ENCODE data around the gene TMEM8B.
"Not testable (repeated sequence)": the region's sequence is repeated elsewhere in the genome, so short reads cannot be mapped to it uniquely, and the experiment has no call there.

Gene TMEM8B

GRCh38 chr9:35911690-35912089, 82.7 kb downstream of the TMEM8B start:
- Histone ChIP-seq H3K27me3 (ENCODE audit: insufficient read depth, low read depth) (no peaks in the 10 kb centered on the region), H3K27ac (no peak overlapping the region), H3K9ac (no peak overlapping the region), H2AFZ (ENCODE audit: low read depth) (no peak overlapping the region), H3K4me3 (IDR thresholded peaks at IDR 0.05; ENCODE audit: insufficient read depth, low read depth, low read length) (no peak overlapping the region), H3K36me3 (ENCODE audit: insufficient read depth) (no peaks in the 10 kb centered on the region), H3K4me2 (no peak overlapping the region), H4K20me1 (ENCODE audit: insufficient read depth) (no peaks in the 10 kb centered on the region), H3K79me2 (ENCODE audit: insufficient read depth, low read depth) (no peaks in the 10 kb centered on the region), H3K4me1 (ENCODE audit: low read depth, poor library complexity, severe bottlenecking) (peaks cover 13% of the 10 kb centered on the region)
- TF ChIP-seq CTCF (conservative IDR thresholded peaks at IDR 0.05; ENCODE audit: low read depth, low read length) = no peak

DNA sequence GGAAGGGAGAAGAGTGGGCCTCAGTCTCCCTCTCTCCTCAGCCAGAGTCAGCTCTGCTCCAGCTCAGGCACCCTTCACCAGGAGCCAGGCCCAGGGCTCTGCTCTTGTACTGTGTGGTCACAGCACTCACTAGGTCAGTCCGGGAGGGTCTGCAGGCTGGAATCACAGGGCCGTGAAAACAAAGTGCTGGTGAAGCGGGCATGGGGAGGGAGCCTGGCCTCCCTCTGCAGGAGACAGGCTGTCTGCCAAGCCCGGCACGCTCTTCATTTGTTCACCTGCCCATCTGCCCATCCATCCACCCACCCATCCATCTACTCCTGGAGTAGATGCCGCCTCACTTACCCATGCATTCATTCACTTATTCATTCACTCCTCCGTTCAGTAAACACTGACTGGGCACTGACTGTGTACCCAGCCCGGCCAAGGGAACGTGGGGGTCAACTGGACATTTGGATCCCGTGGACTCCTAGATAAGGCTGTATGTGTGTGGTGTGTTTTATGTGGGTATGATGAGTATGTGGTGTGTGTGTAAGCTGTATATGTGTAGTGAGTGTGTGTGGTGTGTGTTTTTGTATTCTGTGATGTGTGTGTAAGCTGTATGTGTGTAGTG, 83.9 kb downstream of the TMEM8B start:
- Histone ChIP-seq H3K9ac (no peak overlapping the region), H3K4me3 (IDR thresholded peaks at IDR 0.05; ENCODE audit: insufficient read depth, low read depth, low read length) (no peak overlapping the region), H3K27me3 (ENCODE audit: insufficient read depth, low read depth) (no peaks in the 10 kb centered on the region), H3K79me2 (ENCODE audit: insufficient read depth, low read depth) (no peaks in the 10 kb centered on the region), H3K4me2 (no peak overlapping the region), H4K20me1 (ENCODE audit: insufficient read depth) (no peaks in the 10 kb centered on the region), H3K4me1 (ENCODE audit: low read depth, poor library complexity, severe bottlenecking) (peaks cover 13% of the 10 kb centered on the region), H3K36me3 (ENCODE audit: insufficient read depth) (no peaks in the 10 kb centered on the region), H2AFZ (ENCODE audit: low read depth) (no peak overlapping the region), H3K27ac (no peak overlapping the region)
- TF ChIP-seq CTCF (conservative IDR thresholded peaks at IDR 0.05; ENCODE audit: low read depth, low read length) = no peak

DNA sequence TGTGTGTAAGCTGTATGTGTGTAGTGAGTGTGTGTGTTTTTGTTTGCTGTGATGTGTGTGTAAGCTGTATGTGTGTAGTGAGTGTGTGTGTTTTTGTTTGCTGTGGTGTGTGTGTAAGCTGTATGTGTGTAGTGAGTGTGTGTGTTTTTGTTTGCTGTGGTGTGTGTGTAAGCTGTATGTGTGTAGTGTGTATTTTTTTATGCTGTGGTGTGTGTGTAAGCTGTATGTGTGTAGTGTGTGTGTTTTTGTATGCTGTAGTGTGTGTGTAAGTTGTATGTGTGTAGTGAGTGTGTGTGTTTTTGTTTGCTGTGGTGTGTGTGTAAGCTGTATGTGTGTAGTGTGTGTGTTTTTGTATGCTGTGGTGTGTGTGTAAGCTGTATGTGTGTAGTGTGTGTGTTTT, 84.4 kb downstream of the TMEM8B start:
- H3K27me3 ChIP-seq (ENCODE audit: insufficient read depth, low read depth); H3K27ac ChIP-seq; H3K79me2 ChIP-seq (ENCODE audit: insufficient read depth, low read depth); H2AFZ ChIP-seq (ENCODE audit: low read depth); H4K20me1 ChIP-seq (ENCODE audit: insufficient read depth); H3K4me3 ChIP-seq (IDR thresholded peaks at IDR 0.05; ENCODE audit: insufficient read depth, low read depth, low read length); H3K9ac ChIP-seq; H3K36me3 ChIP-seq (ENCODE audit: insufficient read depth); H3K4me2 ChIP-seq: not testable (repeated sequence)
- H3K4me1 ChIP-seq (ENCODE audit: low read depth, poor library complexity, severe bottlenecking) = peaks cover 13% of the 10 kb centered on the region

DNA sequence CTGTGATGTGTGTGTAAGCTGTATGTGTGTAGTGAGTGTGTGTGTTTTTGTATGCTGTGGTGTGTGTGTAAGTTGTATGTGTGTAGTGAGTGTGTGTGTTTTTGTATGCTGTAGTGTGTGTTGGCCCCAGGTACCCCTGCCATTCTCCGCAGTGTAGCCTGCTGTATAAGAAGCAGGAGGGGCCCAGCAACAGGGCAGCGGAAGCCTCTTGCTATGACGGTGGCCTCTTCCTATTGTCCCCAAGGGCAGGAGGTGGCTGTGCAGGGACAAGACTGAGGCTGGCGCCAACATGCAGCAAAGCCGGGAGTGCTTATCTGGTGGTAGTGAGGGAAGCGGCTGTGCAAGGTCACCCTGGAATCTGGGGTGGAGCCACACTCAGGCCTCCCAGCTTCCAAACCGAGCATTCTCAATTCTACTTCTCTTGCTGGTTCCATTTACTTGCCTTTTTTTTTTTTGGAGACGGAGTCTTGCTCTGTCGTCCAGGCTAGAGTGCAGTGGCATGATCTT, 85.3 kb downstream of the TMEM8B start:
- H3K27me3 ChIP-seq (ENCODE audit: insufficient read depth, low read depth) = no peaks in the 10 kb centered on the region
- H3K27ac ChIP-seq = no peak overlapping the region
- no peaks in the 10 kb centered on the region for H3K79me2 ChIP-seq (ENCODE audit: insufficient read depth, low read depth)
- H3K36me3 ChIP-seq (ENCODE audit: insufficient read depth) = no peaks in the 10 kb centered on the region
- no peak overlapping the region for H3K4me2 ChIP-seq
- H3K4me3 ChIP-seq (IDR thresholded peaks at IDR 0.05; ENCODE audit: insufficient read depth, low read depth, low read length) = no peak overlapping the region
- no peak overlapping the region for H2AFZ ChIP-seq (ENCODE audit: low read depth)
- peaks cover 13% of the 10 kb centered on the region for H3K4me1 ChIP-seq (ENCODE audit: low read depth, poor library complexity, severe bottlenecking)
- no peak for TF ChIP-seq CTCF (conservative IDR thresholded peaks at IDR 0.05; ENCODE audit: low read depth, low read length)
- H3K9ac ChIP-seq = no peak overlapping the region
- H4K20me1 ChIP-seq (ENCODE audit: insufficient read depth) = no peaks in the 10 kb centered on the region

Measured in KMS-11 (cell line).